ENCODE results near the gene CSF1R. TPM values are rescaled to one million over a fixed set of nuclear protein-coding genes. Genes with fewer than 3 reads are reported as not detected.

Gene CSF1R
- total and polyA plus RNA-seq, 4 donors = 5.4 to 46.2 (median 22.1) TPM

GRCh38 chr5:150065886-150066285 is 20.5 kb downstream of the CSF1R start:
- no peaks in the 10 kb centered on the region for H3K27me3 ChIP-seq (ENCODE audit: control insufficient read depth in 4 of 4, insufficient read depth in 4 of 4, low read length in 3 of 4)
- 73% methylated on average over 10 of the region's 10 CpGs for WGBS
- H3K9me3 ChIP-seq (ENCODE audit: control insufficient read depth in 4 of 4, low read length in 3 of 4) = no peaks in the 10 kb centered on the region
- TF ChIP-seq RAD21 (IDR thresholded peaks at IDR 0.05) = no peak
- TF ChIP-seq YY1 (IDR thresholded peaks at IDR 0.05) = no peak
- no peak for TF ChIP-seq HNF4G (IDR thresholded peaks at IDR 0.05)
- no peak for TF ChIP-seq JUND (IDR thresholded peaks at IDR 0.05)
- TF ChIP-seq TAF1 (conservative IDR thresholded peaks at IDR 0.05) = no peak
- no peak for TF ChIP-seq EGR1 (IDR thresholded peaks at IDR 0.05; ENCODE audit: low read depth in 2 of 2)
- TF ChIP-seq, protein P1, sequence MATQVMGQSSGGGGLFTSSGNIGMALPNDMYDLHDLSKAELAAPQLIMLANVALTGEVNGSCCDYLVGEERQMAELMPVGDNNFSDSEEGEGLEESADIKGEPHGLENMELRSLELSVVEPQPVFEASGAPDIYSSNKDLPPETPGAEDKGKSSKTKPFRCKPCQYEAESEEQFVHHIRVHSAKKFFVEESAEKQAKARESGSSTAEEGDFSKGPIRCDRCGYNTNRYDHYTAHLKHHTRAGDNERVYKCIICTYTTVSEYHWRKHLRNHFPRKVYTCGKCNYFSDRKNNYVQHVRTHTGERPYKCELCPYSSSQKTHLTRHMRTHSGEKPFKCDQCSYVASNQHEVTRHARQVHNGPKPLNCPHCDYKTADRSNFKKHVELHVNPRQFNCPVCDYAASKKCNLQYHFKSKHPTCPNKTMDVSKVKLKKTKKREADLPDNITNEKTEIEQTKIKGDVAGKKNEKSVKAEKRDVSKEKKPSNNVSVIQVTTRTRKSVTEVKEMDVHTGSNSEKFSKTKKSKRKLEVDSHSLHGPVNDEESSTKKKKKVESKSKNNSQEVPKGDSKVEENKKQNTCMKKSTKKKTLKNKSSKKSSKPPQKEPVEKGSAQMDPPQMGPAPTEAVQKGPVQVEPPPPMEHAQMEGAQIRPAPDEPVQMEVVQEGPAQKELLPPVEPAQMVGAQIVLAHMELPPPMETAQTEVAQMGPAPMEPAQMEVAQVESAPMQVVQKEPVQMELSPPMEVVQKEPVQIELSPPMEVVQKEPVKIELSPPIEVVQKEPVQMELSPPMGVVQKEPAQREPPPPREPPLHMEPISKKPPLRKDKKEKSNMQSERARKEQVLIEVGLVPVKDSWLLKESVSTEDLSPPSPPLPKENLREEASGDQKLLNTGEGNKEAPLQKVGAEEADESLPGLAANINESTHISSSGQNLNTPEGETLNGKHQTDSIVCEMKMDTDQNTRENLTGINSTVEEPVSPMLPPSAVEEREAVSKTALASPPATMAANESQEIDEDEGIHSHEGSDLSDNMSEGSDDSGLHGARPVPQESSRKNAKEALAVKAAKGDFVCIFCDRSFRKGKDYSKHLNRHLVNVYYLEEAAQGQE (IDR thresholded peaks at IDR 0.05) = no peak
- no peak for TF ChIP-seq ATF3 (IDR thresholded peaks at IDR 0.05)
- no peak for TF ChIP-seq FOXA1 (IDR thresholded peaks at IDR 0.05)
- TF ChIP-seq, protein P2, sequence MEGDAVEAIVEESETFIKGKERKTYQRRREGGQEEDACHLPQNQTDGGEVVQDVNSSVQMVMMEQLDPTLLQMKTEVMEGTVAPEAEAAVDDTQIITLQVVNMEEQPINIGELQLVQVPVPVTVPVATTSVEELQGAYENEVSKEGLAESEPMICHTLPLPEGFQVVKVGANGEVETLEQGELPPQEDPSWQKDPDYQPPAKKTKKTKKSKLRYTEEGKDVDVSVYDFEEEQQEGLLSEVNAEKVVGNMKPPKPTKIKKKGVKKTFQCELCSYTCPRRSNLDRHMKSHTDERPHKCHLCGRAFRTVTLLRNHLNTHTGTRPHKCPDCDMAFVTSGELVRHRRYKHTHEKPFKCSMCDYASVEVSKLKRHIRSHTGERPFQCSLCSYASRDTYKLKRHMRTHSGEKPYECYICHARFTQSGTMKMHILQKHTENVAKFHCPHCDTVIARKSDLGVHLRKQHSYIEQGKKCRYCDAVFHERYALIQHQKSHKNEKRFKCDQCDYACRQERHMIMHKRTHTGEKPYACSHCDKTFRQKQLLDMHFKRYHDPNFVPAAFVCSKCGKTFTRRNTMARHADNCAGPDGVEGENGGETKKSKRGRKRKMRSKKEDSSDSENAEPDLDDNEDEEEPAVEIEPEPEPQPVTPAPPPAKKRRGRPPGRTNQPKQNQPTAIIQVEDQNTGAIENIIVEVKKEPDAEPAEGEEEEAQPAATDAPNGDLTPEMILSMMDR (IDR thresholded peaks at IDR 0.05; ENCODE audit: low read depth, low read length, missing input control) = no peak
- no peaks in the 10 kb centered on the region for H3K36me3 ChIP-seq (ENCODE audit: control insufficient read depth in 4 of 4, insufficient read depth in 3 of 4, low read depth in 1 of 4, low read length in 3 of 4)
- H3K9ac ChIP-seq (ENCODE audit: low read depth in 1 of 2, low read length in 2 of 2) = no peak overlapping the region
- no peak overlapping the region for H3K27ac ChIP-seq (ENCODE audit: low read depth in 1 of 2, low read length in 2 of 2)
- H3K4me3 ChIP-seq (ENCODE audit: low read depth in 1 of 3, low read length in 3 of 3) = no peak overlapping the region
- peaks cover 0 to 7% (median 0%) of the 10 kb centered on the region in 4 donors for H3K4me1 ChIP-seq (ENCODE audit: control insufficient read depth in 4 of 4, insufficient read depth in 4 of 4, low read length in 3 of 4)
- DNase-seq (ENCODE audit: low spot score) = no peak

DNA sequence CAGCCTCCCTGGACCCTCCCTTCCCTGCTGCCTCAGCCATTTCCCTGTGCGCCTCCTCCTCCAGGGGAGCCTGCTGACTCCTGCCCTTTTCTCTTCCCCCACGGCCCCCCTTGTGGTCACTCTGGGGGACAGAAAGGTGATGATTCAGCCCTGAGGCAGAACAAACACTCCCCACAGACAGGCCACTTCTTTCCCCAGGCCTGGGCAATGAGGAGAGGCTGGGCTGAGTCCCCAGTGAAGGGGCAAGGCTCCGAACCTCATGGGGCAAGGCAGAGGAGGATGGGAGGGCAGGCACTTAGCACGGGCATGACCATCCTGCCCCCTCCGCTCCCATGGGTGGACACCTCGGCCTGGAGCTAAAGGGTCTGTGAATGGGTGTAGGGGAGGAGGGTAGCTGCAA is 21.0 kb downstream of the CSF1R start:
- no peaks in the 10 kb centered on the region for H3K36me3 ChIP-seq (ENCODE audit: control insufficient read depth in 4 of 4, insufficient read depth in 3 of 4, low read depth in 1 of 4, low read length in 3 of 4)
- no peak overlapping the region for H3K4me3 ChIP-seq (ENCODE audit: low read depth in 1 of 3, low read length in 3 of 3)
- H3K9ac ChIP-seq (ENCODE audit: low read depth in 1 of 2, low read length in 2 of 2) = no peak overlapping the region
- H3K4me1 ChIP-seq (ENCODE audit: control insufficient read depth in 4 of 4, insufficient read depth in 4 of 4, low read length in 3 of 4) = peaks cover 0 to 7% (median 0%) of the 10 kb centered on the region in 4 donors
- H3K27ac ChIP-seq (ENCODE audit: low read depth in 1 of 2, low read length in 2 of 2) = no peak overlapping the region
- H3K9me3 ChIP-seq (ENCODE audit: control insufficient read depth in 4 of 4, low read length in 3 of 4) = no peaks in the 10 kb centered on the region
- DNase-seq (ENCODE audit: low spot score) = no peak
- TF ChIP-seq RXRA (IDR thresholded peaks at IDR 0.05) (no peak), ZBTB33 (IDR thresholded peaks at IDR 0.05) (no peak), HNF4A (conservative IDR thresholded peaks at IDR 0.05) (no peak), EGR1 (IDR thresholded peaks at IDR 0.05; ENCODE audit: low read depth in 2 of 2) (no peak), ATF3 (IDR thresholded peaks at IDR 0.05) (no peak), FOXA1 (IDR thresholded peaks at IDR 0.05) (no peak), NR2F2 (IDR thresholded peaks at IDR 0.05) (no peak), MAX (IDR thresholded peaks at IDR 0.05) (no peak), JUND (IDR thresholded peaks at IDR 0.05) (no peak), SP1 (IDR thresholded peaks at IDR 0.05) (no peak), TAF1 (conservative IDR thresholded peaks at IDR 0.05) (no peak), GABPA (IDR thresholded peaks at IDR 0.05 in 1 of 2, conservative IDR thresholded peaks at IDR 0.05 in 1 of 2) (no peak), FOXA2 (IDR thresholded peaks at IDR 0.05) (no peak)
- TF ChIP-seq, protein P2 (IDR thresholded peaks at IDR 0.05; ENCODE audit: low read depth, low read length, missing input control) = no peak
- TF ChIP-seq, protein P1 (IDR thresholded peaks at IDR 0.05) = no peak
- WGBS = 72% methylated on average over 6 of the region's 6 CpGs
- H3K27me3 ChIP-seq (ENCODE audit: control insufficient read depth in 4 of 4, insufficient read depth in 4 of 4, low read length in 3 of 4) = no peaks in the 10 kb centered on the region
